Activated CD8-positive, alpha-beta memory T cell treated with anti-CD3 and anti-CD28 coated beads, Interleukin-2, amount 10 ng/mL, durations not matched to agents 7 days and 5 days (primary cell): Measurements from ENCODE around the gene SNRNP27. TPM values are rescaled to one million over a fixed set of nuclear protein-coding genes. Genes with fewer than 3 reads are reported as not detected.

Experiments used
- ATAC-seq: fragments of 150-1000 bp; cut with Tn5 transposase; one replicate; pipeline ENCODE4 v1.10.0; 2021; ENCODE audit warnings: moderate library complexity
- CTCF ChIA-PET: fragments of 350-600 bp; sonication (Branson Sonifier 250); formaldehyde crosslinking; loops from one replicate; lab custom pipeline; 2021; ENCODE audit warnings: antibody characterized with exemption; lab: Charles Lee
- DNase-seq: peaks from one replicate; pipeline ENCODE4 v3.0.0-alpha.2; 2020
- H3K27ac Mint-ChIP-seq: one replicate; pipeline ENCODE4 v1.8.0; 2021; ENCODE audit warnings: mild to moderate bottlenecking, mixed read lengths
- H3K27me3 Mint-ChIP-seq: one replicate; pipeline ENCODE4 v1.8.0; 2021; ENCODE audit warnings: mixed read lengths
- H3K36me3 Mint-ChIP-seq: one replicate; pipeline ENCODE4 v1.8.0; 2021; ENCODE audit warnings: mild to moderate bottlenecking, mixed read lengths
- H3K4me1 Mint-ChIP-seq: one replicate; pipeline ENCODE4 v1.8.0; 2021; ENCODE audit warnings: mixed read lengths
- H3K4me3 Mint-ChIP-seq: one replicate; pipeline ENCODE4 v1.8.0; 2021; ENCODE audit warnings: mild to moderate bottlenecking, moderate library complexity, mixed read lengths
- H3K9me3 Mint-ChIP-seq: one replicate; pipeline ENCODE4 v1.8.0; 2022; ENCODE audit warnings: low read depth, mixed read lengths
- total RNA-seq, 2 experiments: library from RNA; stranded (reverse); gene quantifications; one replicate each; pipeline ENCODE4 v1.2.3, GENCODE V29; 2021

SNRNP27 gene
- total RNA-seq, 2 experiments from 2014 or later = 54.6 to 60.0 TPM

GRCh38 chr2:69926849-69927515 lies 33.2 kb downstream of the SNRNP27 start:
- Mint-ChIP-seq H3K27ac (no peak overlapping the region), H3K36me3 (peaks cover 52% of the 10 kb centered on the region), H3K27me3 (no peaks in the 10 kb centered on the region), H3K4me1 (peaks cover 21% of the 10 kb centered on the region), H3K9me3 (no peaks in the 10 kb centered on the region), H3K4me3 (no peak overlapping the region)
- CTCF ChIA-PET = no interaction called here
- DNase-seq (no peak), ATAC-seq (no peak)

- Mint-ChIP-seq H3K27me3 (no peaks in the 10 kb centered on the region), H3K4me1 (peaks cover 39% of the 10 kb centered on the region), H3K9me3 (no peaks in the 10 kb centered on the region), H3K4me3 (no peak overlapping the region), H3K36me3 (peaks cover 59% of the 10 kb centered on the region), H3K27ac (peak overlapping the region; percentile 62)
- CTCF ChIA-PET = interaction anchor here (1.3 to 1.8 kb wide), 3 partner anchors 9 to 102 kb away, joined by 3 to 5 read pairs (median 3); no protein-coding TSS in a partner anchor
- ATAC-seq = no peak
- DNase-seq = no peak
Observed at GRCh38 chr2:69931832-69932595, 38.3 kb downstream of the SNRNP27 start.

GRCh38 chr2:69932596-69932922 lies 38.8 kb downstream of the SNRNP27 start:
- no peak for ATAC-seq
- H3K27me3 Mint-ChIP-seq = no peaks in the 10 kb centered on the region
- H3K4me1 Mint-ChIP-seq = peaks cover 37% of the 10 kb centered on the region
- H3K9me3 Mint-ChIP-seq = no peaks in the 10 kb centered on the region
- no peak overlapping the region for H3K4me3 Mint-ChIP-seq
- CTCF ChIA-PET = interaction anchor here (0.8 to 1.8 kb wide), 4 partner anchors 9 to 208 kb away, joined by 3 to 5 read pairs (median 3); no protein-coding TSS in a partner anchor
- no peak for DNase-seq
- H3K27ac Mint-ChIP-seq = no peak overlapping the region
- peaks cover 61% of the 10 kb centered on the region for H3K36me3 Mint-ChIP-seq

GRCh38 chr2:69933254-69933828 lies 39.6 kb downstream of the SNRNP27 start:
- Mint-ChIP-seq H3K4me1 (peaks cover 37% of the 10 kb centered on the region), H3K9me3 (no peaks in the 10 kb centered on the region), H3K27me3 (no peaks in the 10 kb centered on the region), H3K4me3 (no peak overlapping the region), H3K27ac (peak overlapping the region; percentile 45), H3K36me3 (peaks cover 61% of the 10 kb centered on the region)
- DNase-seq (no peak), ATAC-seq (no peak)
- CTCF ChIA-PET = interaction anchor here (0.8 to 2.1 kb wide), 7 partner anchors 10 to 208 kb away, joined by 3 to 10 read pairs (median 4); partner anchors contain the start of gene MXD1

GRCh38 chr2:69933839-69934613 lies 40.3 kb downstream of the SNRNP27 start:
- Mint-ChIP-seq H3K36me3 (peaks cover 64% of the 10 kb centered on the region), H3K27me3 (no peaks in the 10 kb centered on the region), H3K4me1 (peaks cover 37% of the 10 kb centered on the region), H3K4me3 (no peak overlapping the region), H3K9me3 (no peaks in the 10 kb centered on the region), H3K27ac (peak overlapping the region; percentile 30)
- DNase-seq (no peak), ATAC-seq (peak; percentile 50)
- CTCF ChIA-PET = interaction anchor here (1.1 to 2.1 kb wide), 6 partner anchors 11 to 100 kb away, joined by 3 to 10 read pairs (median 4); partner anchors contain the start of gene MXD1

- no peaks in the 10 kb centered on the region for H3K9me3 Mint-ChIP-seq
- DNase-seq (no peak), ATAC-seq (no peak)
- CTCF ChIA-PET = interaction anchor here (1.1 to 2.1 kb wide), 2 partner anchors 11 to 20 kb away, joined by 3 to 10 read pairs; partner anchors contain the start of gene MXD1
- no peak overlapping the region for H3K4me3 Mint-ChIP-seq
- H3K36me3 Mint-ChIP-seq = peaks cover 63% of the 10 kb centered on the region
- peak overlapping the region; percentile 30 for H3K27ac Mint-ChIP-seq
- H3K27me3 Mint-ChIP-seq = no peaks in the 10 kb centered on the region
- H3K4me1 Mint-ChIP-seq = peaks cover 35% of the 10 kb centered on the region
Observed at GRCh38 chr2:69934614-69934908, 40.8 kb downstream of the SNRNP27 start.

GRCh38 chr2:69935011-69935410 lies 41.3 kb downstream of the SNRNP27 start:
- H3K36me3 Mint-ChIP-seq = peaks cover 62% of the 10 kb centered on the region

GRCh38 chr2:69936906-69937305 lies 43.1 kb downstream of the SNRNP27 start:
- peaks cover 64% of the 10 kb centered on the region for H3K36me3 Mint-ChIP-seq
- CTCF ChIA-PET = no interaction called here
- no peak for DNase-seq
- no peaks in the 10 kb centered on the region for H3K27me3 Mint-ChIP-seq
- no peak overlapping the region for H3K4me3 Mint-ChIP-seq
- peak overlapping the region; percentile 37 for H3K27ac Mint-ChIP-seq
- H3K4me1 Mint-ChIP-seq = peaks cover 28% of the 10 kb centered on the region
- H3K9me3 Mint-ChIP-seq = no peaks in the 10 kb centered on the region
- ATAC-seq = no peak

More at GRCh38 chr2:69935011-69935410, 41.3 kb downstream of the SNRNP27 start:
- Mint-ChIP-seq H3K4me1 (peaks cover 35% of the 10 kb centered on the region), H3K4me3 (no peak overlapping the region), H3K9me3 (no peaks in the 10 kb centered on the region), H3K27me3 (no peaks in the 10 kb centered on the region), H3K27ac (no peak overlapping the region)
- no peak for ATAC-seq
- CTCF ChIA-PET = interaction anchor here (2.1 kb wide), 1 partner anchor 11 kb away, joined by 10 read pairs; no protein-coding TSS in a partner anchor
- no peak for DNase-seq

GRCh38 chr2:69937968-69938367 lies 44.2 kb downstream of the SNRNP27 start:
- Mint-ChIP-seq H3K4me3 (no peak overlapping the region), H3K4me1 (peaks cover 21% of the 10 kb centered on the region), H3K27me3 (no peaks in the 10 kb centered on the region), H3K36me3 (peaks cover 68% of the 10 kb centered on the region), H3K27ac (no peak overlapping the region), H3K9me3 (no peaks in the 10 kb centered on the region)
- ATAC-seq (no peak), DNase-seq (no peak)
- CTCF ChIA-PET = no interaction called here

- CTCF ChIA-PET = interaction anchor here (0.5 to 1.1 kb wide), 4 partner anchors 24 to 610 kb away, joined by 3 to 4 read pairs (median 3); no protein-coding TSS in a partner anchor
- no peak for ATAC-seq
- Mint-ChIP-seq H3K27me3 (no peaks in the 10 kb centered on the region), H3K27ac (no peak overlapping the region), H3K36me3 (peaks cover 67% of the 10 kb centered on the region), H3K4me3 (no peak overlapping the region), H3K9me3 (no peaks in the 10 kb centered on the region), H3K4me1 (peaks cover 15% of the 10 kb centered on the region)
- no peak for DNase-seq
Observed at GRCh38 chr2:69939722-69940121, 46.0 kb downstream of the SNRNP27 start.

- no peak overlapping the region for H3K4me3 Mint-ChIP-seq
- DNase-seq (no peak), ATAC-seq (no peak)
- no peaks in the 10 kb centered on the region for H3K27me3 Mint-ChIP-seq
- H3K36me3 Mint-ChIP-seq = peaks cover 60% of the 10 kb centered on the region
- no peak overlapping the region for H3K27ac Mint-ChIP-seq
- CTCF ChIA-PET = interaction anchor here (0.9 to 1.5 kb wide), 2 partner anchors 25 to 26 kb away, joined by 3 to 4 read pairs; partner anchors contain the start of gene MXD1
- no peaks in the 10 kb centered on the region for H3K9me3 Mint-ChIP-seq
- H3K4me1 Mint-ChIP-seq = peaks cover 20% of the 10 kb centered on the region
Observed at GRCh38 chr2:69940691-69941090, 46.9 kb downstream of the SNRNP27 start.

GRCh38 chr2:69943000-69943842 lies 49.5 kb downstream of the SNRNP27 start:
- Mint-ChIP-seq H3K4me1 (peaks cover 38% of the 10 kb centered on the region), H3K27me3 (no peaks in the 10 kb centered on the region), H3K9me3 (no peaks in the 10 kb centered on the region), H3K4me3 (no peak overlapping the region), H3K27ac (peak overlapping the region; percentile 39), H3K36me3 (peaks cover 40% of the 10 kb centered on the region)
- DNase-seq (no peak), ATAC-seq (no peak)
- CTCF ChIA-PET = no interaction called here
